ENCODE measurements around the gene RAMP3. TPM values are rescaled to one million over a fixed set of nuclear protein-coding genes. Genes with fewer than 3 reads are reported as not detected.

The RAMP3 gene, protein sequence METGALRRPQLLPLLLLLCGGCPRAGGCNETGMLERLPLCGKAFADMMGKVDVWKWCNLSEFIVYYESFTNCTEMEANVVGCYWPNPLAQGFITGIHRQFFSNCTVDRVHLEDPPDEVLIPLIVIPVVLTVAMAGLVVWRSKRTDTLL
- not detected in 2 replicates for total RNA-seq

DNA sequence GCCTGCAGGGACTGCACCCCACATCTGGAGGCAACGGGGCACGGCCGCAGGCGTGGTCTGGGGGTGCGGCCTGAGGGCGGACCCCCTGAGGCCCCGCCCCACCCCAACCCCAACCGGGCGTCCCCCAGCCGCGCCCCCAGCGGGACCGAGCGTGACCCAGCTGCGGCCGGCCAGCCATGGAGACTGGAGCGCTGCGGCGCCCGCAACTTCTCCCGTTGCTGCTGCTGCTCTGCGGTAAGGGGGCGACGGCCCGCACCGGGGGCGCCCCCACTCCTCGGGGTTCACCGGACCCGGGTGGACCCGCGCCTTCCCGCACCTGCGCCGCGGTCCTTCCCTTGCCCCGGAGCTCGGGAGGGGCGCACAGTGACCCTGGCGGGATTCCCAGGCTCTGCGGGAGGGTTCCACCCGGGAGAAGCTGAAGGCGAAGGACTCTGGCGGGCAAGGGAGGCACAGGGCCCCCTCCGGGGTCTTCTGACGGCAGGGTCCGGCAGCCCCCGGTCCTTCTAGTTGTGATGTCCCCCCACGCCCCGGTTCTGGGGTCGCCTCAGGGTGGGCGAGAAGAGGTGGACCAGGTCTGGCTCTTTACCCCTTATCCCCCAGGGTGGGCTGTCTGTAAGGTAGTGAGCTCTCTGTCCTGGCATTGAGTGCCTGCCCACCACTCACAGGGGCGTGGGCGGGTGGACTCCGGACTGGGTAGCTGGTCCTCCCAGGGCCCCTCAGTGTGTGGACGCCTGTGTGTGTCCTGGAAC lies at the start of gene RAMP3:
Gene RAMP3, plus strand, starts transcription at position 139 of the 749 bp plus-strand sequence. Its CDS starts 38 bp downstream, at position 177.
- intact Hi-C loops (cut with micrococcal nuclease), result no loop called here

DNA sequence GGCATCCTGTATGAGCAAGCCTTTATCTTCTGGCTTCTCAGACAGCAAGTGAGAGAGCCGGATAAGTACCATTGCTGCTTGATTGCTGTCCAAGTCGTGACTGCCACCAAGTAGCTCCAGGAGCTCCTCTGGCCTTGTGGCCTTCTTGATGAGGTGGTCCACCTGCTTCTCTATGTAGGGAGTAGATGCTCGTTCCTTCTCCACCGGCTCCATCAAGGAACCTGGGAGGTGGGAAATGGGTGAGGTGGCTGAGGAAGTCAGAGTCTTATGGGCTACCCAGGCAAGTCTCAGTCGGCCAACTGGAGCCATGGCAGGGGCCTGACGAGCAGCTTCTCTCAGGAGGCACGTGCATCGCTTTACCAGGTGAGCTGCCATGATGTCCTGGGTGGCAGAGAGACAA lies 48.7 kb upstream of the RAMP3 start:
- intact Hi-C loops (cut with micrococcal nuclease), result no loop called here

DNA sequence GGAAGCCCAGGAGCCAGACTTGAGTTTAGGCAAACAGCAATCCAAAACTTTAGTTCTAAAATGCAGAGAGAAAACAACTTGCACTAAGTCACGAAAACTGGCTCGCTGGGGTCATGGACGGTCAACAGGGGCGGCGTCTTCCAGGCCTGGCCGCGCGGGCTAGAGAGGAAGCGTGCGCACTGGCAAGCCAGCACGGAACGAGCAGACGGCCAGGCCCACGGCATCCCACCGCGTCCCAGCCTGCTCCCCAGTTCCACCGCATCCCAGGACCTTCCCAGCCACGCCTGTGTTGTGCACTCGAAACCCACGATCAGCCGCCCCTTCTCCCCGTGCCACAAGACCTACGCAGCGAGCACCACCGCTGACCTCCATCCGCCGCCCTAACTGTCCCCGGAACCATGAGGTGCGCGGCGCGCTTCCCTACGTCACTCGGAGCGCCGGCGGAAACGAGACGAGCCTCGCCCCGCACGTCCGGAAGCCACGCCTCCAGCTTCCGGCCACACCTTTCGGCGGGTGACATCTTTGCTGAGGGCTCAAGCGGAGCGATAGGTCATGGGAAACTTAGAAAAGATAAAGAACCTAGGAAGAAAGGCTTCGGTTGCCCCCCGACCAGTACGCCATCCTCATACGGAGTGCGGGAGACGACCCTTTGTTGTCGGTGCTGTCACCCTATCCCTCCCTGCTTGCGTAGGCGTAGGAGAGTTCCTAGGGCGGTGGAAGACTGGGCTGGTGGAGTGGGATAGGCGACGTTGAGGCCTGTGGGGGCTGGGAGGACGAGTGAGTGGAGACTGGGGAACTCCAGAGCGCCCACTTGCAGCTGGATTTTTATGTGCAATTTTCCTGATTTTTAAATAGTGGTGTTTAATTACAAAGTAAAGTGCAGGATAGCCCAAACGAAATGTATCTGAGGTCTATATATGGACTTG lies 46.0 kb upstream of the RAMP3 start, which contains the start of gene TBRG4:
Gene TBRG4, minus strand, starts transcription at position 400 of the 926 bp plus-strand sequence. CDS start 2,460 bp downstream, outside the sequence.
- intact Hi-C loops (cut with micrococcal nuclease), result loop anchor here (1.0 to 5.0 kb wide), 17 partner anchors 12 to 1029 kb away; partner anchors contain the start of genes H2AZ2, MYO1G, NACAD and NUDCD3

DNA sequence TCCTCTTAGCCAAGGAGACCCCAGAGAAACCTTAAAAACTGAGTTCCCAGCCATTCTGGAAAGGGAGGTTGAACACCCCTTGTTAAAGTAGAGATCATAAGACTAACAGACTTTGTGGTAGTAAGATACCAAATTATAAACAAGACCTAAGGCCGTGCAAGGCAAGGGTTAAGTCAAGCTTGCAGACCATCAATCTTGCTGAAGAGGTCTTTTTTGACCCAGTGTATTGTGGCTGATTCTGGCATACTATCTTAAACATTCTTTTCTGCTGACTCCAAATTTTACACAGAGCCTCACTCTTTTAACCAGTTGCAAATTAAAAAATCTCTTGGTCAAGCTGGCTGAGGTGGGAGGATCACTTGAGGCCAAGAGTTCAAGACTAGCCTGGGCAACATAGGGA lies 44.9 kb upstream of the RAMP3 start:
- intact Hi-C loops (cut with micrococcal nuclease), result loop anchor here (2.0 to 5.0 kb wide), 4 partner anchors 362 to 1030 kb away; partner anchors contain the start of genes NUDCD3 and POLM

DNA sequence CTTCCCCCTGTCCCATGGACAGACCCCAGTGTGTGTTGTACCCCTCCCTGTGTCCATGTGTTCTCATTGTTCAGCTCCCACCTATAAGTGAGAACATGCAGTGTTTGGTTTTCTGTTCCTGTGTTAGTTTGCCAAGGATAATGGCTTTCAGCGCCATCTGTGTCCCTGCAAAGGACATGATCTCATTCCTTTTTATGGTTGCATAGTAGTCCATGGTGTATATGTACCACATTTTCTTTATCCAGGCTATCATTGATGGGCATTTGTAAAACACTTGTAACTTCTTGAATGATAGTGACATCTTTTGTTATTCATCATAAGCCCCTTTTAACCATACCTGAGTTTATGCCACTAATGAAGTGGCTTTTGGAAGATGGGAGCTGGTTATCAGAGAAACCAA lies 43.3 kb upstream of the RAMP3 start:
- intact Hi-C loops (cut with micrococcal nuclease), result loop anchor here (5.0 kb wide), 2 partner anchors 967 to 1032 kb away; partner anchors contain the start of gene POLM

DNA sequence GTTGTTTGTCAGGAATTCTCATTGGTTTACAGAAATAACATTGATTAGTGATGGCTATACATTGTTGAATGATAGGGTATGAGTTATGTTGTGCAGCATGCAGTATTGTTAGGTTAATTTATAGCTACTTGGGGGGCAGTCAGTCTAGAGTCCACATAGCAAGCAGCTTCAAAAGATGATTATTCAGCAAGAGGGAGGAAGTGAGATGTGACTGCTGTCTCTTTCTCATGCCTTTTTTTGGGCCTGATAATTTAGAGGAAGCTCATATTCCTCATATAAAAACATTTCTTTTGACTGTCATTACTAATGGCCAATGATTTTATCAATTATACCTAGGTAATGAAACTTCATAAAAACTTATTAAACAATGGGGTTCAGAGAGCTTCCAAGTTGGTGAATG lies 42.7 kb upstream of the RAMP3 start:
- intact Hi-C loops (cut with micrococcal nuclease), result loop anchor here (5.0 kb wide), 2 partner anchors 968 to 1033 kb away; partner anchors contain the start of gene POLM

DNA sequence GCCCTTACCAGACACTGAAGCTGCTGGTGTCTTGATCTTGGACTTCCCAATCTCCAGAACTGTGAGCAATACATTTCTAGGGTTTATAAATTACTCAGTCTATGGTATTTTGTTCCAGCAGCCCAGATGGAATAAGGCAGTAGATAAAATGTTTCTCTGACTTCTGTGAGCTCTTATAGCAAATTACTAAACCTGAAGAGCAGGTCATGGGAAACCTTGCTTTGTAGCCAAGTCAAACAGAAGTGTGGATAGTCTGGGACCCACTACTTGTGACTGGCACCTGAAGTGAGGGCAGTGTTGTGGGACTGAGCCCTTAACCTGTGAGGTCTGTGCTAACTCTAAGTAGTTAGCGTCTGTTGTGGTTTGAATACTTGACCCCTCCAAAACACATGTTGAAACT lies 41.5 kb upstream of the RAMP3 start:
- intact Hi-C loops (cut with micrococcal nuclease), result no loop called here

DNA sequence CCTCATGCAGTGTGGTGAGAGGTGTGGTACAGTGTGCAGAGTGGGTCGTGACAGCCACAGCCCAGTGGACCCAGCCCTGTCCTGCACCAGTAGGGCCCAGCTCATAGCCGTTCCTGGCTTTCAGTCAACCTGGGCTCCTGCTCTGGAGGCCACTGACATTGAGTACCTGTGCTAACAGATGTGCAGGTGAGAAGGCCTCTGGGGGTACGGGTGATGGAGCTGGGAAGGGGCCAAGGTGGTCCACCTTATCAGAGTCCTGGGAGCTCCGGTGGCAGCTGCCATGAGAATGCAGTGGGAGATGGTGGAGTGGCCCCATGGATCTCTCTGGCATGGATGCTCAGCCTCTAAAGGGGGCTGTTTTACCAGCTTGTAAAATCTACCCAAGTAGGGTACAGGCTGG lies 40.0 kb upstream of the RAMP3 start:
- intact Hi-C loops (cut with micrococcal nuclease), result no loop called here

DNA sequence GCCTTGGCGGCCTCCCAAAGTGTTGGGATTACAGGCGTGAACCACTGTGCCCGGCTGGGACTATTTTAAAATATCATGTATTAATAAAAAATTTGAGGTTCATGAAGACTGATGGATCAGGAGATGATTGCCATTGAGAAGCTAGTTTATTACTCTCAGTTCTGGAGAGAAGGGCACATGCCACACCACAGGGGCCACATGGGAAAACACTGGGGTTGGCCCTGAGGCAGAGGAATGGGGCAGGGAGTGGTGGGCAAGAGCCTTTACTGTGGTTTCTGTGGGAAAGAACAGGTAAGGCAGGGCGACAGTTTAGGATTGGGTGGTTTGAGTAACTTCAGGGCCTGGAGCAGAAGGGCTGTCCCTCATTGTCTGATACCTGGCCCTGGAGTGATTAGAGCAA lies 39.3 kb upstream of the RAMP3 start:
- intact Hi-C loops (cut with micrococcal nuclease), result no loop called here

DNA sequence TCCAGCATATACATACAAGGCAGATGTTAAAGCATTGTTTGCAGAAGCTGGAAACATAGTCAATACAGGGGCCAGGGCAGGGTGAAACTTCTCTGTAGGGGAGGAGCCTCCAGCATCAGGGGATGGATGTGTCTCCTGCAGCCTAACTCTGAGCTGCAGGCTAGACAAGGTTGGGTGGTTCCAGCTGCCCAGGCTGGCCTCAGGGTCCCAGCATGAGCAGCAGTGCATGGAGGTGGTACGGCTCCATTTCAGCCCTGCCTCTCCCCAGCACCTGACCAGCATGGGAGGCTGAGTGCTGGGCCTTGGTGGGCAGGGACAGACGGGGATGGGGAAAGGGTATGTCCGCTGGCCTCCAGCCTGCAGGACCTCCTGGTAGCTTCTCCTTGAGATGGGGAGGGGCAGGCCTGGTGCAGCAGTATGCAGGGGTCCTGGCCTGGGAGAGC lies 38.7 kb upstream of the RAMP3 start:
- intact Hi-C loops (cut with micrococcal nuclease), result no loop called here

DNA sequence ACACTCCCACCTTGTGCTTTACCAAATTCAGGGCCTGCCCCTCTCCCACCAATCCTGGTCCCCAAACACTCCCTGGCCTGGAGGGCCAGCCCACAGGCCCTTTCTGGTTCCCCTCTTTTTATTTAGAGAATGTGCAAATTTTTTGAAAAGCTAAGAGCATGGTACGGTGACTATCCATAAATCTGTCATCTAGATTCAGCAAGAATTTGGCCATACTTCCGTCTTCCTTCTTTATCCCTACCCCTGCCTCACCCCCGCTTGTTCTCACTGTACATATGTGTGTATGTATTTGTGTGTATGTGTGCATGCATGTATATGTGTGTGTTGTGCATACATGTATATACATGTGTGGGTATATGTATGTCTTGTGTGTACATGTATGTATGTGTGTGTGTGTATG lies 38.0 kb upstream of the RAMP3 start:
- intact Hi-C loops (cut with micrococcal nuclease), result no loop called here

DNA sequence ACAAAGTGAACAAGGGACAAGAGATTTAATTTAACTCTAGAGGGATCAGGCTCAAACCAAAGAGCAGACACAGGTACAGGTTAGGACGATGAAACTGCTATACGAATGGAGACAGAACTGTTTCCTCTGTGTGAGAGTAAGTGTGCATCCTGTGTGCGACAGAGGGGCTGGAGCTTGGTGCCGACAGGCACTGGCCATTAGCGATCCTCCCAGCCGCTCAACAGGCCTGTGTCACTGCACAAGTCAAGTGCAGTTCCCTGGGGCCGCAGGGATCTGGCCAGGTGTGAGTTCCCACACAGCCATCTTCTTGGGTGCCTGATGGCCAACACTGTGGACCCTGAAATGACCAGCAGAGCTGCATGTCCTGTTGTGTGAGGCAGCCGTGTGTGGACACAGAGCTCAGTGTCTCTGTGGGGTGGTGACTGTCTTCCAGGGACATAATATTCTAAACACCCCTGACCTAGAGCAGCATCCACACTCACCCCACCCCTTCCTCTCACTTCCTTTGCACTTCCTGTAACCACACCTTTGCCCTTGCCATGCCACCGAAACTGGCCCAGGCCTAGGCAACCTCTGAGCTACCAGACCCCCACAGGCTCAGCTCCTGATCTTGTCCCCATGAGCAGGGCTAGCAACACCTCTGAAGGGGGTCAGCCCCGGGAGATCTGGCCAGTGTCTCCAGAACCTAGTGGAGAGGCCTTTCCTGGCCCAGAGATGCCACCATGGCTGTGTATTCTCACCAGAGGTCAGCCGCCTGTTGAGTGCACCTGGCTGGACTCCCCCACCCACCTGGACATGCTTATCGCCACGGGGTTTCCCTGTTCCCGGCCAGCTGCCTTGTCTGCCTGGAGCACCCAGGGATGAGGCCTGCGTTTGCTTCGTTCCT lies 34.4 kb upstream of the RAMP3 start:
- intact Hi-C loops (cut with micrococcal nuclease), result loop anchor here (1.0 kb wide), 1 partner anchor 12 kb away; the partner anchor contains the start of gene TBRG4

DNA sequence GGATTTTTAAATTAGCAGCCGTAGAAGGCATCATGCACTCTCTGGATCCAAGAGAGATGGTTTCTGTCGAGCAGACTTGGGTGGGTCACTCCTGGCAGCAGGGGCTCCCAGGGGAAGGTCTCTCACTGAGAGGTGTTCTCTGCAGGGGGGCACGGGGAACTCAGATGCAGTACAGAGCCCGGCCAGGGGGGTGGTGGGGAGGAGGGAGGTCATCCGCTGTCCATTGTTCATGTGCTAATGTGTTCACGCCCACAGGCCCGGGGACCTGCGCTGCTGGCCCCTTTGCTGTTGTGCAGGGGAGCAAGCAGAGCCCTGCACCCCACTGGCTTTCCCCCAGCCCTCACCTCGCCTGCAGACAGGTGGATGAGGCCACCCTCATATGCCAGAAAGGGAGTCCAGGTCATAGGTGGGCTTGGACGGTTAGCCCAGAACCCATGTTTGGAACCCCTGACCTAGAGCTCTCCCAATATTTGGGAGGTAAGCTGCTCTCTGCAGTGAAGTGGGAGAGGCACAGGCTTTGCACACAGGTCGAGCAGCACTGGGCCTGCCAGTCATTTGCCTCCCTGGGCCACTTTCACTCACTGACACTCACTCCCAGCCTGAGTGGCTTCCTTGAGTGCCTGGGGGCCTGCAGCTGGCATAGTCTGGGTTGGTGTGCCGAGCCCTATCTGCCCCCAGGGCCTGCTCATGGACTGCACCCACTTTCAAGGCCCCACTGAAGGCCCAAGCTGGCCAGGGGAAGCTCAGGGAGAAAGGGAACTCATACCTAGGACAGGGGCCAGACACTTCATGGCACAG lies 33.5 kb upstream of the RAMP3 start:
- intact Hi-C loops (cut with micrococcal nuclease), result loop anchor here (1.0 kb wide), 1 partner anchor 13 kb away; the partner anchor contains the start of gene TBRG4

DNA sequence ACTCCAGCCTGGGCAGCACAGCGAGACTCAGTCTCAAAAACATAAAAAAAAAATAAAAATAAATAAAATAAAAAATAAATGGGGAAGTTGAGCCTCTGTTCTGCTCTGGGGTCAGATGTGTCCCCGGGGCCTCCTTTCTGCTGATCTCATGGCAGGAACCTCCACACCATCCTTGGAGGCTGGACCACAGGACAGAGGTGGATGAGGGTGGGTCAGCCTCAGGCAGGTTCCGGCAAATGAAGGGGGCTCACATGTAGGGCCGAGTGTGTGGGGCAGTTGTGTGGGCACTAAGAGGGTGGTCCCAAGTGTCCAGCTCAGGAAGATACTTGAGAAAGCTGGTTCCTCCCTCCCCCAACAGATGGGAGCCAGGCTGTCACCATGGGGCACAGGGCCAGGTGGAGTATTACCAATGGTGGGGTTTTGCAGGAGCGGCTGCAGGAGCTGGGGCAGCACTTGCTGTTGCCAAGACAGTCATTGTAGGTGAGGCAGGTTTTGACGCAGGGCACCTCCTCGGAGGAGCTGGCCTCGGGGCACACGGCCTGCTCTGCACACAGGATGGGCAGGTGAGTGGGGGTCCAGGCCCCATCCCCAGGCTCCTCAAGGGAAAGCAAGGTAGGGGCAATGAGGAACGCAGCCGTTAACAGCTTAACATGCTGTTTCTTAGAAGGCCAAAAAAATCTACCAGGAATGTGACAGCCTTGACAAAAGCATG lies 32.2 kb upstream of the RAMP3 start:
- intact Hi-C loops (cut with micrococcal nuclease), result no loop called here

DNA sequence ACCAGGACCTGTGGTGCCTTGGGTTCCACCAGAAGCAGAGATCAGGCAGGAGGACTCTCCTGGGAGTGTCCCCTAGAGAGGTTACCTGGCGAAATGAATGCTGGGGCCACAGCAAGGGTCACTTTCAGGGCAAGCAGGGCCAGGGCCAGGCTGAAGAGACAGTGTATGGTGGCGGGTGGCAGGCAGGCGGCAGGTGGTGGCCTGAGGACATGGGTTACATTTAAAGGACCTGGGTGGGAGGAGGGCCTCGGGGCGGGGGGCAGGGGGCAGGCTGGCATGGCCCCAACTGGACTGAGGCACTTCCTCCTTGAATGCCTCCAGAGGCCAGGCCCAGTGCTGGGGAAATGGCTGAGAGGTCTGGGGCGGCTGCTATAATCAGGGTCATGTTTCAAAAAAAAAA lies 31.4 kb upstream of the RAMP3 start:
- intact Hi-C loops (cut with micrococcal nuclease), result no loop called here

DNA sequence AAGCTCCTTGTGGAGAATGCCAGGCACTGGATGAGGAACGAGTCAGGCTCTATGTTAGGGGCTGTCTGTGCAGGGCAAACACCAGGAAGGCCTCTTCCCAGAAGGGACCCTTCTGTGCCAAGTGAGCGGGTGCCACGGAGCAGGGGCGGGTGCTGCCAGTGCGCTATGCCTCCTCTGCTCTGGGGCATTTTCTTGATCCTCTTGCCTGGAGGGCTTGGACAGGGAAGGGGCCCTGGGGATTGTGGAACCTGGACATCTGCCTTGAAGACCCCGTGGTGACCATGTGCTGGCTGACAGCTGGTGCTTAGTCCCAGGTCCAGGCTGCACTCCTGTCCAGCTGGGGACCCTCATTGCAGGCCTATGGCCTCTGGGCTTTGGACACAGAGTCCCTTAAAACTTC lies 30.7 kb upstream of the RAMP3 start:
- intact Hi-C loops (cut with micrococcal nuclease), result no loop called here

DNA sequence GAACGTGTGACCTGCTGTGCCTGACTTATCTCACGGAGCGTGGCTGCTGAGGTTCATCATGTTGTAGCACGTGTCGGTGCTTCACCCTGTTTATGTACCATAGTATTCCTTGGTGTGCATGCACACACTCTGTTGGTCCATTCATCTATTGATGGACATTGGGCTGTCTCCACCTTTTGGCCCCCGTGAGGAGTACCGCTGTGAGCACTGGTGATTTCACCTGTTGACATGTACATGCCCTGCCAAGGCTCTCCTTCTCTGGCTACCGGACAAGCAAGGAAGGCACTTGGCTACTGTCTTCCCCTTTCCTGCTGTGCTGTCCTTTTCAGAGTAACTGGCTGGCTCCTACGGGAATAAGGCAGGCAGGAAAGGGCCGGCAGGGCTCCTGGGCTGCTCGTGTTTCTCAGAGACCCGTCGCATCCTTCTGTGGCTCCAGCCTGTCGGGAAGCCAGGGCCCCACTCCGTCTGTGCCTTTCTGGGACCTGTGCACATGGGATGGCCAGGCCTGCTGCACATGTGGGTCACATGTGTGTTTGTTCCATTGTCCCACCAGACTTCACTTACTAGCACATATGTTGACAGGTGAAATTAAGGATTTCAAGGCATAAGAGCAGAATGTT lies 28.3 kb upstream of the RAMP3 start:
- intact Hi-C loops (cut with micrococcal nuclease), result no loop called here

DNA sequence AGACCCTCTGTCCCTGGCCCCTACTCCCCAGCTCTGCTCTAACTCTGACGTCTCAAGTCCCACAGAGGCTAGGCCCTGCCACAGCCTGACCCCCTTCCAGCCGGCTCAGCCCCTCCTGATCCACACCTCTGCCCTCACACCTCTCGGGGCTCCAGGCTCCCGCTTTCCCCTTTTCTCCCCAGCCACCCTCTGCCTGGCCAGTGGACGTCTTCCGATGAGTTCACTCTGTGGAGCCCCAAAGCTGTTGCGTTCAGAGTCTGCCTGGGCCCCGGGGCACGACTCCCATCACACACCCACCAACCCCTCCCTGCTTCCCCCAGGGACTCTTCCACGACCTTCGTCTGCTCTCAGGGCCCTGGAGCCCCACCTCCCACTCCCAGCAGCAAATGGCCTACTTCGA lies 27.7 kb upstream of the RAMP3 start:
- intact Hi-C loops (cut with micrococcal nuclease), result no loop called here
